ENCODE data around the gene TTC34.

DNA sequence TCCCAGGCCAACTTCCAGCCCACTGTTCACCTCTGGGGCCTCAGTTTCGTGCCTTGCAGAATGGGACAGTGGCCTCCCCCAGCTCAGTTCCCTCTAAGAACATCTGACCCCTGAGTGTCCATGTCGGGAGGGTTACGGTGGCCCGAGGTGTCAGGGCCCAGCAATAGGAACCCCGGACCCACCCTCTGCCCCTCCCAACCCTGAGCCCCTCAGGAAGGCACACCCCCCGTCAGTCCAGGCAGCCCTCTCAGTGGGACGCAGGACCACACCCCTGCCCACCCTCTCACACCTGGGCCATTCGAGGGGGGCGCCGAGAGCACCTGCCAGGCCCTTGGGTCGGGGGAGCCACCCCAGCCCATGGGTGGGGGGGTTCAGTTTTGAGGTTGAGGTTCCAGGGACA, 447 bp downstream of the TTC34 start:
- TF ChIP-seq, protein P1, sequence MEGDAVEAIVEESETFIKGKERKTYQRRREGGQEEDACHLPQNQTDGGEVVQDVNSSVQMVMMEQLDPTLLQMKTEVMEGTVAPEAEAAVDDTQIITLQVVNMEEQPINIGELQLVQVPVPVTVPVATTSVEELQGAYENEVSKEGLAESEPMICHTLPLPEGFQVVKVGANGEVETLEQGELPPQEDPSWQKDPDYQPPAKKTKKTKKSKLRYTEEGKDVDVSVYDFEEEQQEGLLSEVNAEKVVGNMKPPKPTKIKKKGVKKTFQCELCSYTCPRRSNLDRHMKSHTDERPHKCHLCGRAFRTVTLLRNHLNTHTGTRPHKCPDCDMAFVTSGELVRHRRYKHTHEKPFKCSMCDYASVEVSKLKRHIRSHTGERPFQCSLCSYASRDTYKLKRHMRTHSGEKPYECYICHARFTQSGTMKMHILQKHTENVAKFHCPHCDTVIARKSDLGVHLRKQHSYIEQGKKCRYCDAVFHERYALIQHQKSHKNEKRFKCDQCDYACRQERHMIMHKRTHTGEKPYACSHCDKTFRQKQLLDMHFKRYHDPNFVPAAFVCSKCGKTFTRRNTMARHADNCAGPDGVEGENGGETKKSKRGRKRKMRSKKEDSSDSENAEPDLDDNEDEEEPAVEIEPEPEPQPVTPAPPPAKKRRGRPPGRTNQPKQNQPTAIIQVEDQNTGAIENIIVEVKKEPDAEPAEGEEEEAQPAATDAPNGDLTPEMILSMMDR (IDR thresholded peaks at IDR 0.05) = no peak
- no peak for TF ChIP-seq POLR2AphosphoS5 (IDR thresholded peaks at IDR 0.05)
- no peak for TF ChIP-seq EP300 (IDR thresholded peaks at IDR 0.05)
